ENCODE data around the gene EGFL8. TPM values are rescaled to one million over a fixed set of nuclear protein-coding genes. Genes with fewer than 3 reads are reported as not detected.
"Not testable (repeated sequence)": the region's sequence is repeated elsewhere in the genome, so short reads cannot be mapped to it uniquely, and the experiment has no call there.

The EGFL8 gene
- total RNA-seq, 2 donors from 2014 or later: 13.8 to 16.2 TPM

GRCh38 chr6:32181915-32182529 lies 17.6 kb downstream of the EGFL8 start:
- H3K27me3 ChIP-seq (replicated peaks; ENCODE audit: insufficient read depth): no peaks in the 10 kb centered on the region
- DNase-seq (ENCODE audit: low spot score) (no peak), ATAC-seq (ENCODE audit: insufficient number of reproducible peaks, low FRiP score, low read depth) (no peak)
- H3K36me3 ChIP-seq: peaks cover 7% of the 10 kb centered on the region
- no peak overlapping the region for H3K4me3 ChIP-seq
- no peak for TF ChIP-seq CTCF (IDR thresholded peaks at IDR 0.05)
- peaks cover 13 to 28% of the 10 kb centered on the region in 2 donors for H3K4me1 ChIP-seq (ENCODE audit: control insufficient read depth in 1 of 2, low read depth in 2 of 2)
- no peaks in the 10 kb centered on the region for H3K9me3 ChIP-seq
- peak overlapping the region in 1 of 2 donors; percentile 31 for H3K27ac ChIP-seq

- Histone ChIP-seq H3K4me1 (ENCODE audit: control insufficient read depth in 1 of 2, low read depth in 2 of 2) (peaks cover 13 to 32% of the 10 kb centered on the region in 2 donors), H3K27ac (no peak overlapping the region), H3K4me3 (no peak overlapping the region), H3K36me3 (peaks cover 11% of the 10 kb centered on the region), H3K27me3 (replicated peaks; ENCODE audit: insufficient read depth) (no peaks in the 10 kb centered on the region), H3K9me3 (no peaks in the 10 kb centered on the region)
- no peak for ATAC-seq (ENCODE audit: insufficient number of reproducible peaks, low FRiP score, low read depth)
- no peak for TF ChIP-seq CTCF (IDR thresholded peaks at IDR 0.05)
- no peak for DNase-seq (ENCODE audit: low spot score)
These were observed 18.2 kb downstream of the EGFL8 start for GRCh38 chr6:32182555-32182981.

- no peak for ATAC-seq (ENCODE audit: insufficient number of reproducible peaks, low FRiP score, low read depth)
- Histone ChIP-seq H3K36me3 (peaks cover 15% of the 10 kb centered on the region), H3K27ac (no peak overlapping the region), H3K9me3 (no peaks in the 10 kb centered on the region), H3K27me3 (replicated peaks; ENCODE audit: insufficient read depth) (no peaks in the 10 kb centered on the region), H3K4me3 (no peak overlapping the region), H3K4me1 (ENCODE audit: control insufficient read depth in 1 of 2, low read depth in 2 of 2) (peaks cover 13 to 37% of the 10 kb centered on the region in 2 donors)
- no peak for TF ChIP-seq CTCF (IDR thresholded peaks at IDR 0.05)
- no peak for DNase-seq (ENCODE audit: low spot score)
These were observed 18.6 kb downstream of the EGFL8 start for GRCh38 chr6:32183030-32183429.

GRCh38 chr6:32183483-32184083 lies 19.2 kb downstream of the EGFL8 start:
- Histone ChIP-seq H3K4me3 (no peak overlapping the region), H3K27ac (no peak overlapping the region), H3K9me3 (no peaks in the 10 kb centered on the region), H3K27me3 (replicated peaks; ENCODE audit: insufficient read depth) (no peaks in the 10 kb centered on the region), H3K36me3 (peaks cover 15% of the 10 kb centered on the region), H3K4me1 (ENCODE audit: control insufficient read depth in 1 of 2, low read depth in 2 of 2) (peaks cover 15 to 42% of the 10 kb centered on the region in 2 donors)
- ATAC-seq (ENCODE audit: insufficient number of reproducible peaks, low FRiP score, low read depth): no peak
- no peak for TF ChIP-seq CTCF (IDR thresholded peaks at IDR 0.05)
- DNase-seq (ENCODE audit: low spot score): no peak

- Histone ChIP-seq H3K4me1 (ENCODE audit: control insufficient read depth in 1 of 2, low read depth in 2 of 2) (peaks cover 16 to 42% of the 10 kb centered on the region in 2 donors), H3K9me3 (no peaks in the 10 kb centered on the region), H3K36me3 (peaks cover 15% of the 10 kb centered on the region), H3K4me3 (no peak within 1 kb of the TSS), H3K27me3 (replicated peaks; ENCODE audit: insufficient read depth) (no peaks in the 10 kb centered on the region), H3K27ac (peak within 1 kb of the TSS; percentile 61 to 74)
- no peak for TF ChIP-seq CTCF (IDR thresholded peaks at IDR 0.05)
- no peak for DNase-seq (ENCODE audit: low spot score)
- ATAC-seq (ENCODE audit: insufficient number of reproducible peaks, low FRiP score, low read depth): no peak
These were observed 19.8 kb downstream of the EGFL8 start, which contains the start of gene AGER for GRCh38 chr6:32184084-32184640. TSS of gene AGER (minus strand) at chr6:32184253. CDS start at chr6:32184222, 31 bp downstream.

GRCh38 chr6:32185681-32186131 lies 21.3 kb downstream of the EGFL8 start:
- peaks cover 10% of the 10 kb centered on the region for H3K36me3 ChIP-seq
- ATAC-seq (ENCODE audit: insufficient number of reproducible peaks, low FRiP score, low read depth): peak; percentile 57
- not testable (repeated sequence) for H3K27me3 ChIP-seq (replicated peaks; ENCODE audit: insufficient read depth); H3K9me3 ChIP-seq; H3K4me3 ChIP-seq
- peak; percentile 72 for DNase-seq (ENCODE audit: low spot score)
- peak overlapping the region; percentile 61 to 74 for H3K27ac ChIP-seq
- peaks cover 7 to 30% of the 10 kb centered on the region in 2 donors for H3K4me1 ChIP-seq (ENCODE audit: control insufficient read depth in 1 of 2, low read depth in 2 of 2)

- peaks cover 10% of the 10 kb centered on the region for H3K36me3 ChIP-seq
- not testable (repeated sequence) for H3K9me3 ChIP-seq; H3K27me3 ChIP-seq (replicated peaks; ENCODE audit: insufficient read depth); DNase-seq (ENCODE audit: low spot score); ATAC-seq (ENCODE audit: insufficient number of reproducible peaks, low FRiP score, low read depth); H3K4me3 ChIP-seq
- H3K27ac ChIP-seq: peak overlapping the region; percentile 61 to 74
- peaks cover 12 to 36% of the 10 kb centered on the region in 2 donors for H3K4me1 ChIP-seq (ENCODE audit: control insufficient read depth in 1 of 2, low read depth in 2 of 2)
These were observed 21.9 kb downstream of the EGFL8 start for GRCh38 chr6:32186151-32186840.

Data from thoracic aorta (tissue), 2 donors.